Measurements from ENCODE around the gene TEX2.
"Not testable (repeated sequence)": the region's sequence is repeated elsewhere in the genome, so short reads cannot be mapped to it uniquely, and the experiment has no call there.

GRCh38 chr17:64167666-64168065 lies 95.4 kb downstream of the TEX2 start:
- not testable (repeated sequence) for TF ChIP-seq CTCF (IDR thresholded peaks at IDR 0.05); EZH2 (IDR thresholded peaks at IDR 0.05; ENCODE audit: borderline replicate concordance, insufficient read depth, low read depth, low read length, poor library complexity, severe bottlenecking)
